GM12891 (cell line): ENCODE results near the gene CDCA3.

Experiments
- DNase-seq: peaks from one replicate; pipeline ENCODE4 v3.0.0; 2011; ENCODE audit warnings: low spot score; ENCODE audit not compliant: insufficient read length
- FAIRE-seq: peaks from 2 replicates; lab custom pipeline; 2011; peaks lifted over from hg19 to GRCh38; lab: Jason Lieb, UNC
- PAX5 ChIP-seq: IDR thresholded peaks from 2 replicates; pipeline ENCODE4 v1.6.1; 2011; ENCODE audit warnings: low read length, moderate library complexity, mild to moderate bottlenecking; ENCODE audit not compliant: insufficient read depth, severe bottlenecking
- POLR2A ChIP-seq: IDR thresholded peaks from 2 replicates; pipeline ENCODE4 v1.6.1; 2011; ENCODE audit warnings: low read depth, low read length, control low read depth
- POLR2AphosphoS5 ChIP-seq: IDR thresholded peaks from 2 replicates; pipeline ENCODE4 v1.6.1; 2011; ENCODE audit warnings: low read depth, low read length, control low read depth
- POU2F2 ChIP-seq: IDR thresholded peaks from 2 replicates; pipeline ENCODE4 v1.6.1; 2011; ENCODE audit warnings: low read depth, mild to moderate bottlenecking, control low read depth, low read length, moderate library complexity
- SPI1 ChIP-seq: IDR thresholded peaks from 2 replicates; pipeline ENCODE4 v1.6.1; 2011; ENCODE audit warnings: low read depth, low read length, control low read depth
- TAF1 ChIP-seq: IDR thresholded peaks from 2 replicates; pipeline ENCODE4 v1.6.1; 2011; ENCODE audit warnings: low read depth, low read length, control low read depth

Gene CDCA3

GRCh38 chr12:6832125-6832524 is 19.0 kb downstream of the CDCA3 start:
- FAIRE-seq: no peak
- DNase-seq: no peak
- TF ChIP-seq POU2F2 (no peak), POLR2AphosphoS5 (no peak), PAX5 (no peak), TAF1 (no peak), POLR2A (no peak), SPI1 (no peak)

GRCh38 chr12:6831450-6831995 is 19.6 kb downstream of the CDCA3 start:
- FAIRE-seq (no peak), DNase-seq (no peak)
- TF ChIP-seq SPI1: no peak
- no peak for TF ChIP-seq POU2F2
- no peak for TF ChIP-seq POLR2AphosphoS5
- no peak for TF ChIP-seq POLR2A
- no peak for TF ChIP-seq TAF1
- no peak for TF ChIP-seq PAX5

- DNase-seq (no peak), FAIRE-seq (no peak)
- TF ChIP-seq POU2F2: no peak
- TF ChIP-seq PAX5: no peak
- TF ChIP-seq POLR2A: no peak
- TF ChIP-seq TAF1: no peak
These were observed 20.1 kb downstream of the CDCA3 start for GRCh38 chr12:6830999-6831398.

DNA sequence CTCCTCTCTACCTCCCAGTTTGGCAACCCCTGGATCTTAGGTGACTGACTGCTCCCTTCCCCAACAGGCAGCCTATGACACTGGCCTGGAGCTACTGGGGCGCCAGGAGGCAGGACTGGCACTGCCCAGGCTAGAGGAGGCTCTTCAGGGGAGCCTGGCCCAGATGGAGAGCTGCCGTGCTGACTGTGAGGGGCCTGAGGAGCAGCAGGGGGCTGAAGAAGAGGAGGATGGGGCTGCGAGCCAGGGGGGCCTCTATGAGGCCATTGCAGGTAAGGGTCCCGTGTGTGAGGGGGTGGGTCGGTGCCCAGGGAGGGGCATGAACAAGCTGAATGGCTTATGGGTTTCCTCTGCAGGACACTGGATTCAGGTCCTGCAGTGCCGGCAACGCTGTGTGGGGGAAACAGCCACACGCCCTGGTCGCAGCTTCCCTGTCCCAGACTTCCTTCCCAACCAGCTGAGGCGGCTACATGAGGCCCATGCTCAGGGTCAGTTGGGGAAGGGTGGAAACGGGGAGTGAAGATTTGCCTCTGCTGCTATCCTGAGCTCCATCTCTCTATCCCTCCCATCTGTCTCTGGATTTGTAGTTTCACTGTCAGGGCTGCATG is 20.7 kb downstream of the CDCA3 start:
- FAIRE-seq: no peak
- DNase-seq: no peak
- TF ChIP-seq POLR2AphosphoS5 (no peak), SPI1 (no peak), TAF1 (no peak), POLR2A (no peak), PAX5 (no peak), POU2F2 (no peak)

GRCh38 chr12:6829536-6830220 is 21.4 kb downstream of the CDCA3 start:
- FAIRE-seq (no peak), DNase-seq (no peak)
- no peak for TF ChIP-seq POLR2A
- TF ChIP-seq TAF1: no peak
- TF ChIP-seq SPI1: no peak
- TF ChIP-seq PAX5: no peak

- DNase-seq (no peak), FAIRE-seq (peak; percentile 78)
- TF ChIP-seq POLR2AphosphoS5: no peak
- no peak for TF ChIP-seq PAX5
- peak; percentile 26; the same call in 1 of the 2 replicates for TF ChIP-seq SPI1
- no peak for TF ChIP-seq TAF1
- no peak for TF ChIP-seq POU2F2
- TF ChIP-seq POLR2A: no peak
These were observed 22.1 kb downstream of the CDCA3 start for GRCh38 chr12:6828781-6829535.

DNA sequence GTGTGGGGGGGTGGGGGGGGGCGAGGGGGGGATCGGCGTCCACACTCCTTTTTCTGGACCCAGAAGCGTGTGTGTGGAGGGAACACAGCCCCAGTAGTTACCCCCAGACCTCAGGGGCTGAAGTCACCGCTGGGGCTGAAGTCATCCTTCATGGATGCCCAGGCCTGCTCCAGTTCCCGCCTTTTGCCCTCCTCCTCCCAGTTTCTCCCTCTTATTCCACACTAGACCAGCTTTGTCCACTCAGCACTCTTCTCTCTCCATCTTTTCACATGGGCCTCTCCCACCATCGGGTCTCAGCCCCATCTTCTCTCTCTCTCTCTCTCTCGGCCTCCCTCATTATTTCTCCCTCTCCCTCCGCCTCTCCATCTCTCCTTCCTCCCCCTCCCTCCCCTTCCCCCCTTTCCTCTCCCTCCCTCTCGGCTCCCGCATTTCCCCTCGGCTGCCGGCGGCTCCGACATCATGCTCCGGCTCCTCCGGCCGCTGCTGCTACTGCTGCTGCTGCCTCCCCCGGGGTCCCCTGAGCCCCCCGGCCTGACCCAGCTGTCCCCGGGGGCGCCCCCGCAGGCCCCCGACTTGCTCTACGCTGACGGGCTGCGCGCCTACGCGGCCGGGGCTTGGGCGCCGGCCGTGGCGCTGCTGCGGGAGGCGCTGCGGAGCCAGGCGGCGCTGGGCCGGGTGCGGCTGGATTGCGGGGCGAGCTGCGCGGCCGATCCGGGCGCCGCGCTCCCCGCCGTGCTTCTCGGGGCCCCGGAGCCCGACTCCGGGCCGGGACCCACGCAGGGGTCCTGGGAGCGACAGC is 22.9 kb downstream of the CDCA3 start, which contains the start of gene P3H3:
P3H3 (plus strand) TSS at position 426 of the 799 bp plus-strand sequence; CDS start at position 460, 34 bp downstream.
- TF ChIP-seq SPI1 (no peak), POLR2A (no peak), POU2F2 (no peak)
- DNase-seq (no peak), FAIRE-seq (no peak)

- TF ChIP-seq POLR2A (no peak), POLR2AphosphoS5 (no peak), TAF1 (no peak), SPI1 (no peak), PAX5 (no peak), POU2F2 (no peak)
- peak; percentile 67 for FAIRE-seq
- no peak for DNase-seq
These were observed 23.6 kb downstream of the CDCA3 start for GRCh38 chr12:6827437-6827911.
